ENCODE measurements around the gene DENND2C. TPM values are rescaled to one million over a fixed set of nuclear protein-coding genes. Genes with fewer than 3 reads are reported as not detected.

The DENND2C gene
- total and polyA plus RNA-seq, 10 donors: 0.28 to 3.1 (median 1.6) TPM

GRCh38 chr1:114651893-114652292 is 18.0 kb downstream of the DENND2C start:
- H3K4me1 ChIP-seq: no peaks in the 10 kb centered on the region

DNA sequence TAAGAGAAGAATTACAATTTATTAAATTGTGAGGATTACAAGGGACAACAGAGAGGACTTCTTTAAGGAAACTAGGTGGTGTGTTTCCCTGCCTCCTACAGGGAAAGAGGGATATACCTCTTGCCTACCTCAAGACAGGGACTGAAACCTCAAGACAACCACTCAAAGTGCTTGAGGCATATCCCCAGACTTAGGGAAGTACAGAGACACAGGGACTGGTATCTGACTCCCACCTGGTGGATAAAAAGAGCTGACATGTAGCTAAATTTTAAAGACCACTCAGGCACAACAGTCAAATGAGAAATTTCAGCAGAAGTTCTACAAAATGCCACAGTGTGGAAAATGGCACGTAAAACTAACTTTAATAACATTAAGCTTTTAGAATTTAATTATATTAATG is 21.3 kb downstream of the DENND2C start:
- TF ChIP-seq, protein P1, sequence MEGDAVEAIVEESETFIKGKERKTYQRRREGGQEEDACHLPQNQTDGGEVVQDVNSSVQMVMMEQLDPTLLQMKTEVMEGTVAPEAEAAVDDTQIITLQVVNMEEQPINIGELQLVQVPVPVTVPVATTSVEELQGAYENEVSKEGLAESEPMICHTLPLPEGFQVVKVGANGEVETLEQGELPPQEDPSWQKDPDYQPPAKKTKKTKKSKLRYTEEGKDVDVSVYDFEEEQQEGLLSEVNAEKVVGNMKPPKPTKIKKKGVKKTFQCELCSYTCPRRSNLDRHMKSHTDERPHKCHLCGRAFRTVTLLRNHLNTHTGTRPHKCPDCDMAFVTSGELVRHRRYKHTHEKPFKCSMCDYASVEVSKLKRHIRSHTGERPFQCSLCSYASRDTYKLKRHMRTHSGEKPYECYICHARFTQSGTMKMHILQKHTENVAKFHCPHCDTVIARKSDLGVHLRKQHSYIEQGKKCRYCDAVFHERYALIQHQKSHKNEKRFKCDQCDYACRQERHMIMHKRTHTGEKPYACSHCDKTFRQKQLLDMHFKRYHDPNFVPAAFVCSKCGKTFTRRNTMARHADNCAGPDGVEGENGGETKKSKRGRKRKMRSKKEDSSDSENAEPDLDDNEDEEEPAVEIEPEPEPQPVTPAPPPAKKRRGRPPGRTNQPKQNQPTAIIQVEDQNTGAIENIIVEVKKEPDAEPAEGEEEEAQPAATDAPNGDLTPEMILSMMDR (IDR thresholded peaks at IDR 0.05 in 8 of 11, conservative IDR thresholded peaks at IDR 0.05 in 3 of 11): no peak
- TF ChIP-seq POLR2A (IDR thresholded peaks at IDR 0.05) (no peak), POLR2AphosphoS5 (IDR thresholded peaks at IDR 0.05) (no peak)
- H3K27me3 ChIP-seq (replicated peaks in 1 of 7): peaks cover 0 to 4% (median 0%) of the 10 kb centered on the region in 7 donors
- 92 to 98% (median 93%) methylated on average over 1 of the region's 1 CpG for WGBS, 5 donors

More at GRCh38 chr1:114651893-114652292, 18.0 kb downstream of the DENND2C start:
- intact Hi-C loops (cut with DNase I; ENCODE audit: low total_unique reads): no loop called here
- 74 to 97% (median 87%) methylated on average over 2 of the region's 2 CpGs for WGBS, 5 donors
- H3K27me3 ChIP-seq (replicated peaks in 1 of 7): peaks cover 0 to 4% (median 0%) of the 10 kb centered on the region in 7 donors
- H3K27ac ChIP-seq: no peak overlapping the region
- H3K36me3 ChIP-seq: no peaks in the 10 kb centered on the region
- H3K9me3 ChIP-seq: no peaks in the 10 kb centered on the region
- TF ChIP-seq, protein P1 (IDR thresholded peaks at IDR 0.05 in 8 of 11, conservative IDR thresholded peaks at IDR 0.05 in 3 of 11): no peak
- TF ChIP-seq POLR2AphosphoS5 (IDR thresholded peaks at IDR 0.05) (no peak), POLR2A (IDR thresholded peaks at IDR 0.05) (no peak)
- DNase-seq: no peak
- H3K4me3 ChIP-seq: no peak overlapping the region

DNA sequence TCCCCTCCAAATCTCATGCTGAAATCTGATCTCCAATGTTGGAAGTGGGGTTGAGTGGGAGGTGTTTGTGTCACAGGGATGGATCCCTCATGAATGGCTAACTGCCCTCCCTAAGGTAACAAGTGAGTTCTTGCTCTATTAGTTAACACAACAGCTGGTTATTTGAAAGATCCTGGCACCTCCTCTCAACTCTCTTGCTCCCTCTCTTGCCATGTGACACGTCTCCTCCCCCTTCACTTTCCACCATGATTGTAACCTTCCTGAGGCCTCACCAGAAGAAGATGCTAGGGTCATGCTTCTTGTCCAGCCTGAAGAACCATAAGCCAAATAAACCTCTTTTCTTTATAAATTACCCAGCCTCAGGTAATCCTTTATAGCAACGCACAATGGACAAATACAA is 28.5 kb downstream of the DENND2C start:
- Histone ChIP-seq H3K4me1 (no peaks in the 10 kb centered on the region), H3K27me3 (replicated peaks in 1 of 7) (no peaks in the 10 kb centered on the region), H3K9me3 (no peaks in the 10 kb centered on the region), H3K4me3 (no peak overlapping the region), H3K36me3 (no peaks in the 10 kb centered on the region), H3K27ac (no peak overlapping the region)
- no peak for DNase-seq
- intact Hi-C loops (cut with DNase I; ENCODE audit: low total_unique reads): no loop called here
- TF ChIP-seq POLR2A (IDR thresholded peaks at IDR 0.05) (no peak), POLR2AphosphoS5 (IDR thresholded peaks at IDR 0.05) (no peak)
- TF ChIP-seq, protein P1 (IDR thresholded peaks at IDR 0.05 in 8 of 11, conservative IDR thresholded peaks at IDR 0.05 in 3 of 11): no peak
- WGBS, 5 donors: 83 to 89% (median 88%) methylated on average over 2 of the region's 2 CpGs

More for the DNA sequence above, 21.3 kb downstream of the DENND2C start:
- Histone ChIP-seq H3K36me3 (no peaks in the 10 kb centered on the region), H3K4me3 (no peak overlapping the region), H3K4me1 (no peaks in the 10 kb centered on the region), H3K27ac (no peak overlapping the region), H3K9me3 (no peaks in the 10 kb centered on the region)
- intact Hi-C loops (cut with DNase I; ENCODE audit: low total_unique reads): no loop called here
- no peak for DNase-seq

DNA sequence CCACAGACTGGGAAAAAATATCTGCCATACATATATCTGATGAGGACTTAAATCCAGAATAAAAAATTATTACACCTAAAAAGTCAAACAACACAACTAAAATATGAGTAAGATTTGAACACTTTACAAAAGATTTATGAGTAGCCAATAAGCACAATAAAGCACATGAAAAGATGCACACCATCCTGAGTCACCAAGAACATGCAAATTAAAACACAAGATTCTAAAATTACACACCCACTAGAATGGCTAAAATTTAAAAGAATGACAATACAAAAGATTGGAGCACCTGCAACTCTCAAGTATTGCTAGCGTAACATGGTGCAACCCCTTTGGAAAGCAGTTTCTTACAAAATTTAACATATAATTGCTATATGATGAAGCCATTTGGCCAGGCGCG is 30.9 kb downstream of the DENND2C start:
- 66 to 82% (median 67%) methylated on average over 3 of the region's 3 CpGs for WGBS, 5 donors
- no peak for DNase-seq
- no peak overlapping the region for H3K27ac ChIP-seq
- TF ChIP-seq, protein P1 (IDR thresholded peaks at IDR 0.05 in 8 of 11, conservative IDR thresholded peaks at IDR 0.05 in 3 of 11): no peak
- TF ChIP-seq POLR2AphosphoS5 (IDR thresholded peaks at IDR 0.05) (no peak), POLR2A (IDR thresholded peaks at IDR 0.05) (no peak)
- intact Hi-C loops (cut with DNase I; ENCODE audit: low total_unique reads): no loop called here
- no peak overlapping the region for H3K4me3 ChIP-seq
- no peaks in the 10 kb centered on the region for H3K9me3 ChIP-seq
- no peaks in the 10 kb centered on the region for H3K27me3 ChIP-seq (replicated peaks in 1 of 7)
- H3K36me3 ChIP-seq: no peaks in the 10 kb centered on the region
- H3K4me1 ChIP-seq: no peaks in the 10 kb centered on the region

Data from spleen (tissue), 11 donors.